ENCODE measurements around the gene CD82. TPM values are rescaled to one million over a fixed set of nuclear protein-coding genes. Genes with fewer than 3 reads are reported as not detected.
A peak's percentile ranks its signal among the peaks of the same experiment; 100 is the strongest.

The CD82 gene
- total RNA-seq, 2 donors from 2014 or later: 15.4 to 23.4 TPM

DNA sequence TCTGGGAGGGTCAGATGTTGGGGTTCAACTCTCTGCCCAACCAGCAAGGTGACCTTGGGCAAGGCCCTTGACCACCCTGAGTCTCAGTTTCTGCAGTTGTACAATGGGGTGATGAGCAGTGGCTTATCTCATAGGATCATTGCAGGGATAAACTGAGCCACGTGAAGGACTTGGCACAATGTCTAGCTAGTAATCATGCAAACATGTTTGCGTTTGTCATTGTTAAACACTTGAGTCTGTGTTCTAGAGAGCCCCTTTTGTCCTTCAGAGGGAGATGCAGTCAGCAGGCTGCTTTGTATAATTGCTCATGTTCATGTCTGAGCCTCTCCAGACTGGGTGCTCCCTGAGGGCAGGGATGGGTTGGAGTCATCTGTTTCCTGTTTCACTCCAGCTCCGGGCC lies 15.8 kb downstream of the CD82 start:
- ATAC-seq (ENCODE audit: insufficient number of reproducible peaks, low FRiP score, low read depth) (no peak), DNase-seq (ENCODE audit: low spot score) (no peak)
- TF ChIP-seq, protein P1, sequence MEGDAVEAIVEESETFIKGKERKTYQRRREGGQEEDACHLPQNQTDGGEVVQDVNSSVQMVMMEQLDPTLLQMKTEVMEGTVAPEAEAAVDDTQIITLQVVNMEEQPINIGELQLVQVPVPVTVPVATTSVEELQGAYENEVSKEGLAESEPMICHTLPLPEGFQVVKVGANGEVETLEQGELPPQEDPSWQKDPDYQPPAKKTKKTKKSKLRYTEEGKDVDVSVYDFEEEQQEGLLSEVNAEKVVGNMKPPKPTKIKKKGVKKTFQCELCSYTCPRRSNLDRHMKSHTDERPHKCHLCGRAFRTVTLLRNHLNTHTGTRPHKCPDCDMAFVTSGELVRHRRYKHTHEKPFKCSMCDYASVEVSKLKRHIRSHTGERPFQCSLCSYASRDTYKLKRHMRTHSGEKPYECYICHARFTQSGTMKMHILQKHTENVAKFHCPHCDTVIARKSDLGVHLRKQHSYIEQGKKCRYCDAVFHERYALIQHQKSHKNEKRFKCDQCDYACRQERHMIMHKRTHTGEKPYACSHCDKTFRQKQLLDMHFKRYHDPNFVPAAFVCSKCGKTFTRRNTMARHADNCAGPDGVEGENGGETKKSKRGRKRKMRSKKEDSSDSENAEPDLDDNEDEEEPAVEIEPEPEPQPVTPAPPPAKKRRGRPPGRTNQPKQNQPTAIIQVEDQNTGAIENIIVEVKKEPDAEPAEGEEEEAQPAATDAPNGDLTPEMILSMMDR (IDR thresholded peaks at IDR 0.05): no peak
- Histone ChIP-seq H3K9me3 (peaks cover 2% of the 10 kb centered on the region), H3K36me3 (no peaks in the 10 kb centered on the region), H3K27me3 (replicated peaks; ENCODE audit: insufficient read depth) (no peaks in the 10 kb centered on the region), H3K4me3 (no peak overlapping the region), H3K4me1 (ENCODE audit: control insufficient read depth in 1 of 2, low read depth in 2 of 2) (peaks cover 7 to 19% of the 10 kb centered on the region in 2 donors), H3K27ac (no peak overlapping the region)

DNA sequence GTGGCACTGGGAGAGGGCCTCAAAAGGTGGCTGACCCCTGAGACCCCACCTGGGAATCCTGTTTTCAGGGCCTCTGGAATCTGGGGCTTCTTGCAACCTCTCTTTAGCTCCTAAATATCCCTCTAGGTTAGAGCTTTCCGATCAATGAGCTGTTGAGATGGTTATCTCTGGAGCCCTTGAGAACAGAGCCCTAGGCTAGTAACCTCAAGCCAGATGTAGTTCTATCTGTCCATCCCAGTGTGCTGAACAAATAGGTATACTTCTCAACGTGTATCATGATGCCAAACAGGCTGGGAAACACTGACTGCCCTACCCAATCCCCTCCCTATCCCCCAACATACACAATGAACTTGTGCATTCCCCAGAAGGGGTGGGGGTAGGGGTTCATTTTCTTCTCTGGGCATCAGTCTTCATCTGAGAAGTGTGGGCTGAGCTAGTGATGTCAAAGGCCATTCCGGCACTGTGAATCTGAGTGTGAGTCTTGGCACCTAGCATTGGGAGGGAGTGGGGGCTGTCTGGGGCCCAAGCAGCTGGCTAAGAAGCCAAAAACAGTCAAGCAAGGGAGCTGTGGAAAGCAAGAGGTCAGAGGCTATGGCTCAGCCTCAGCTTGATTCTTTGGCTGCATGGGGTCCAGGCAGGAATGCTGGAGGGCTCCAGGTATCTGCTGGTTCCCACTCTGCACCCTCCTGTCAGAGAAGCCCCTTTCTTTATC lies 17.3 kb downstream of the CD82 start:
- Histone ChIP-seq H3K9me3 (peaks cover 2% of the 10 kb centered on the region), H3K4me1 (ENCODE audit: control insufficient read depth in 1 of 2, low read depth in 2 of 2) (peaks cover 7 to 19% of the 10 kb centered on the region in 2 donors), H3K27ac (no peak overlapping the region), H3K4me3 (no peak overlapping the region), H3K36me3 (no peaks in the 10 kb centered on the region), H3K27me3 (replicated peaks; ENCODE audit: insufficient read depth) (no peaks in the 10 kb centered on the region)
- DNase-seq (ENCODE audit: low spot score): no peak
- no peak for ATAC-seq (ENCODE audit: insufficient number of reproducible peaks, low FRiP score, low read depth)
- TF ChIP-seq, protein P1 (IDR thresholded peaks at IDR 0.05): no peak

DNA sequence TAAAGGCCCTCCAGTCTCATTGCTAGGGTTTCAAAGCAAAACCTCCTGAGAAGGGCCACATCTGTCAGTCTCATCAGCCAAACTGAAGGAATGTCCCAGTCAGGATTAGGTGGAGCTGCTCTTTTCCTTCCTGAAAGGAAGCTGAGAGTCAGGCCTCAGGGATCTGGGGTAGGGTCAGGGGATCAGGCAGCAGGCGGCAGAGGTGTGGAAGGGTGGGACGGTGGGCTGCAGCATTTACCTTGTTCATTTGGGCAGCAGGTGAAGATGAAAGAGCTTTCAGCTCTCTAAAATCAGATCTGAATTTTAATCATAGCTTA lies 17.8 kb downstream of the CD82 start:
- Histone ChIP-seq H3K9me3 (peaks cover 2% of the 10 kb centered on the region), H3K27ac (no peak overlapping the region), H3K4me1 (ENCODE audit: control insufficient read depth in 1 of 2, low read depth in 2 of 2) (peaks cover 7 to 19% of the 10 kb centered on the region in 2 donors), H3K36me3 (no peaks in the 10 kb centered on the region), H3K27me3 (replicated peaks; ENCODE audit: insufficient read depth) (no peaks in the 10 kb centered on the region), H3K4me3 (no peak overlapping the region)
- no peak for ATAC-seq (ENCODE audit: insufficient number of reproducible peaks, low FRiP score, low read depth)
- TF ChIP-seq, protein P1 (IDR thresholded peaks at IDR 0.05): no peak
- DNase-seq (ENCODE audit: low spot score): no peak

DNA sequence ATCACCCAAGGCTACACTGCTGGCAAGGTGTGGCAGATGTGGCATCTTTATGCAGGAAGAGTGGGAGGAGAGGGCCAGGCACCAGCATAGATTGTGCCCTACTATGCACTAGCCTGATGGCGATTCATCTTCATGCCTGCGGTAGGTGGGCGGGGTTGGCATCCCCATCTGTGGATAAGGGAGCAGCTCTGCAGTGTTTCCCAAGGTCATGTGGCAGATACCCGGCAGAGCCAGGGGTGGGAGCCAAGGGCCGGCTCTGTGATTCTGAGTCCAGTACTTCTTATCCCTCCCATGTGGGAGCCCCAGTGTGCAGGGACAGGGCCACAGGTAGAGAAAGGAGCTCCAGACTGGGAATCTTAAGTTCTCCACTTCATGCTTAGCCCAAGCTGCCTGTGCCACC lies 20.0 kb downstream of the CD82 start:
- TF ChIP-seq, protein P1 (IDR thresholded peaks at IDR 0.05): no peak
- peaks cover 7 to 19% of the 10 kb centered on the region in 2 donors for H3K4me1 ChIP-seq (ENCODE audit: control insufficient read depth in 1 of 2, low read depth in 2 of 2)
- H3K36me3 ChIP-seq: no peaks in the 10 kb centered on the region
- H3K4me3 ChIP-seq: no peak overlapping the region
- DNase-seq (ENCODE audit: low spot score) (no peak), ATAC-seq (ENCODE audit: insufficient number of reproducible peaks, low FRiP score, low read depth) (no peak)
- H3K27ac ChIP-seq: peak overlapping the region in 1 of 2 donors; percentile 19
- no peaks in the 10 kb centered on the region for H3K27me3 ChIP-seq (replicated peaks; ENCODE audit: insufficient read depth)
- peaks cover 2% of the 10 kb centered on the region for H3K9me3 ChIP-seq

- H3K36me3 ChIP-seq: no peaks in the 10 kb centered on the region
- TF ChIP-seq, protein P1 (IDR thresholded peaks at IDR 0.05): no peak
- peaks cover 32 to 48% of the 10 kb centered on the region in 2 donors for H3K4me1 ChIP-seq (ENCODE audit: control insufficient read depth in 1 of 2, low read depth in 2 of 2)
- H3K27me3 ChIP-seq (replicated peaks; ENCODE audit: insufficient read depth): no peaks in the 10 kb centered on the region
- H3K27ac ChIP-seq: no peak overlapping the region
- no peak for DNase-seq (ENCODE audit: low spot score)
- H3K4me3 ChIP-seq: no peak overlapping the region
- H3K9me3 ChIP-seq: no peaks in the 10 kb centered on the region
- ATAC-seq (ENCODE audit: insufficient number of reproducible peaks, low FRiP score, low read depth): no peak
Measured at GRCh38 chr11:44589301-44589700, 23.8 kb downstream of the CD82 start.

Data from thoracic aorta (tissue), 2 donors.